ENCODE data around the gene FAM163B. TPM values are rescaled to one million over a fixed set of nuclear protein-coding genes. Genes with fewer than 3 reads are reported as not detected.

Gene FAM163B
- total RNA-seq, 2 donors from 2014 or later = 0.78 TPM; not detected in 1

GRCh38 chr9:133554729-133555128 lies 54.5 kb downstream of the FAM163B start:
- intact Hi-C loops (cut with DNase I) = no loop called here
- TF ChIP-seq, protein P1, sequence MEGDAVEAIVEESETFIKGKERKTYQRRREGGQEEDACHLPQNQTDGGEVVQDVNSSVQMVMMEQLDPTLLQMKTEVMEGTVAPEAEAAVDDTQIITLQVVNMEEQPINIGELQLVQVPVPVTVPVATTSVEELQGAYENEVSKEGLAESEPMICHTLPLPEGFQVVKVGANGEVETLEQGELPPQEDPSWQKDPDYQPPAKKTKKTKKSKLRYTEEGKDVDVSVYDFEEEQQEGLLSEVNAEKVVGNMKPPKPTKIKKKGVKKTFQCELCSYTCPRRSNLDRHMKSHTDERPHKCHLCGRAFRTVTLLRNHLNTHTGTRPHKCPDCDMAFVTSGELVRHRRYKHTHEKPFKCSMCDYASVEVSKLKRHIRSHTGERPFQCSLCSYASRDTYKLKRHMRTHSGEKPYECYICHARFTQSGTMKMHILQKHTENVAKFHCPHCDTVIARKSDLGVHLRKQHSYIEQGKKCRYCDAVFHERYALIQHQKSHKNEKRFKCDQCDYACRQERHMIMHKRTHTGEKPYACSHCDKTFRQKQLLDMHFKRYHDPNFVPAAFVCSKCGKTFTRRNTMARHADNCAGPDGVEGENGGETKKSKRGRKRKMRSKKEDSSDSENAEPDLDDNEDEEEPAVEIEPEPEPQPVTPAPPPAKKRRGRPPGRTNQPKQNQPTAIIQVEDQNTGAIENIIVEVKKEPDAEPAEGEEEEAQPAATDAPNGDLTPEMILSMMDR (IDR thresholded peaks at IDR 0.05) = no peak
- TF ChIP-seq POLR2A (IDR thresholded peaks at IDR 0.05) = no peak
- Histone ChIP-seq H3K27ac (no peak overlapping the region), H3K27me3 (no peaks in the 10 kb centered on the region), H3K36me3 (replicated peaks in 1 of 2; ENCODE audit: insufficient read depth in 1 of 2, low read depth in 2 of 2) (no peaks in the 10 kb centered on the region), H3K9me3 (no peaks in the 10 kb centered on the region), H3K4me3 (no peak overlapping the region), H3K4me1 (no peaks in the 10 kb centered on the region)
- WGBS, 2 donors = 90 to 92% methylated on average over 4 to 8 of the region's 8 CpGs
- no peak for DNase-seq
- no peak for ATAC-seq

DNA sequence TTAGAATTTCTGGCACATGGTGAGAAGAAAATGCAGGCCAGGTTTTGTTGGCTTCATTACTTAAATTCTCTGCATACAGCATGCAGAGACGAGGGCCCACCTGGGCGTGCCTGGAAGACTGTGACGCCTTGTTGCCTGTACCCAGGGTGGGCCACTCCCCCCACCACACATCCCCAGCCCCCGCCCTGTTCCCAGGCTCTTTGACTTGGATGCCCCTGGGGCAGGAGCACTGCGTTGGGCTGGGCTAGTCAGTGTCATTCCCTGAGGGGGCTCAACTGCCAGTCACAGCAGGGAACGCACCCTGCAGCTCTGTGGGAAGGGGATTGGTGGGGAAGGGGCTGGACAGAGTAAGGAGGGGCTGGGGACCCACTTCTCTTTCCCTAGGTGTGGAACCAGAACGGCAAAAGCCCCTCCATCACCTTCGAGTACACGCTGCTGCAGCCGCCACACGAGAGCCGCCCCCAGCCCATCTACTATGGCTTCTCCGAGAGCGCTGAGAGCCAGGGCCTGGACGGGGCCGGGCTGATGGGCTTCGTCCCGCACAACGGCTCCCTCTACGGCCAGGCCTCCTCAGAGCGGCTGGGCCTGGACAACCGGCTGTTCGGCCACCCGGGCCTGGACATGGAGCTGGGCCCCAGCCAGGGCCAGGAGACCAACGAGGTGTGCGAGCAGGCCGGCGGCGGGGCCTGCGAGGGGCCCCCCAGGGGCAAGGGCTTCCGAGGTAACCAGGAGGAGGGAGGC lies 55.0 kb downstream of the FAM163B start:
- intact Hi-C loops (cut with DNase I) = no loop called here
- no peak for ATAC-seq
- Histone ChIP-seq H3K27me3 (no peaks in the 10 kb centered on the region), H3K4me3 (no peak overlapping the region), H3K27ac (no peak overlapping the region), H3K36me3 (replicated peaks in 1 of 2; ENCODE audit: insufficient read depth in 1 of 2, low read depth in 2 of 2) (no peaks in the 10 kb centered on the region), H3K4me1 (no peaks in the 10 kb centered on the region), H3K9me3 (no peaks in the 10 kb centered on the region)
- no peak for TF ChIP-seq POLR2A (IDR thresholded peaks at IDR 0.05)
- TF ChIP-seq, protein P1 (IDR thresholded peaks at IDR 0.05) = no peak
- 86 to 89% methylated on average over 10 to 15 of the region's 31 CpGs for WGBS, 2 donors
- DNase-seq = no peak

DNA sequence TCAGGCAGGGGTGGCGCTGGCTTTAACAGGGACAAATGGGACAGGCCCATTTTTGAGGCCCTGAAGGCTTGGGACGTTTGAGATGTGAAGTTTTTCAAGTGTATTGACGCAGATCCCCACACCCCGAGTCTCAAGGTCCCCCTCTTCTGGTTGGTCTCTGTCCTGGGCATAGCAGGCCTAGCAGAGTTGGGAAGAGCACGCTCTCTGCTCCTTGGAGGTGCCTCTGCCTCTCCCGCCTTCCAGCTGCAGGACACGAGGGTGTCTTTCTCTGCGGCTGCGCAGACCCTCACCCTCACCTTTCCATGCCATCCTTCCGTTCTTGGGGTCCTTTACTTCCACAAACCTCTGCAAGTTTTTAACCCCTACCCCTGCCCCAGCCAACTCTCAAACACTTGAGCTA lies 56.1 kb downstream of the FAM163B start:
- 78 to 86% methylated on average over 10 of the region's 10 CpGs for WGBS, 2 donors
- Histone ChIP-seq H3K4me1 (no peaks in the 10 kb centered on the region), H3K27me3 (no peaks in the 10 kb centered on the region), H3K9me3 (no peaks in the 10 kb centered on the region), H3K4me3 (no peak overlapping the region), H3K36me3 (replicated peaks in 1 of 2; ENCODE audit: insufficient read depth in 1 of 2, low read depth in 2 of 2) (no peaks in the 10 kb centered on the region), H3K27ac (no peak overlapping the region)
- ATAC-seq (no peak), DNase-seq (no peak)
- TF ChIP-seq, protein P1 (IDR thresholded peaks at IDR 0.05) = no peak
- no peak for TF ChIP-seq POLR2A (IDR thresholded peaks at IDR 0.05)
- intact Hi-C loops (cut with DNase I) = no loop called here

DNA sequence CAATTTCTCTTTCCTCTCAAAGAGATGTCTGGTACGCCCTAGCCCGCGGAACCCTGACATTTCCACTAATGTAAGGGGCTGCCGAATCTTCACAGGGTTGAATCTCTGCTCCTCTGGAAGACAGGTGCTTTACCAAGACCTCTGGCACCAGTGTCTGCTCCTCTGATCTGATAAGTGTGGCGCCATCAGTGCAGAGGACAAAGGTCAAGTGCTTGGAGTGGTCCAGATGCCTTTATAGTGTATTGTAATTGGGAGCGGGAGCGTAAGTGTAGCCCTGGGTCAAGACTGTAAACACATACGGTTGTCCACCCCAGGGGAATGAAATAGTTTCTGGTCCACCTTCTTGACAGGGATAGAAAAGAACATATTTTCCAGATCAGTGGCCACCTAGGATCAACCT lies 57.0 kb downstream of the FAM163B start:
- Histone ChIP-seq H3K9me3 (no peaks in the 10 kb centered on the region), H3K4me1 (no peaks in the 10 kb centered on the region), H3K36me3 (replicated peaks in 1 of 2; ENCODE audit: insufficient read depth in 1 of 2, low read depth in 2 of 2) (no peaks in the 10 kb centered on the region), H3K27ac (no peak overlapping the region), H3K27me3 (no peaks in the 10 kb centered on the region), H3K4me3 (no peak overlapping the region)
- intact Hi-C loops (cut with DNase I) = no loop called here
- WGBS, 2 donors = 81 to 82% methylated on average over 4 to 8 of the region's 8 CpGs
- ATAC-seq (no peak), DNase-seq (no peak)
- TF ChIP-seq, protein P1 (IDR thresholded peaks at IDR 0.05) = no peak
- TF ChIP-seq POLR2A (IDR thresholded peaks at IDR 0.05) = no peak

GRCh38 chr9:133551446-133551845 lies 57.7 kb downstream of the FAM163B start:
- no peaks in the 10 kb centered on the region for H3K9me3 ChIP-seq
- DNase-seq (no peak), ATAC-seq (no peak)
- intact Hi-C loops (cut with DNase I) = no loop called here
- no peaks in the 10 kb centered on the region for H3K36me3 ChIP-seq (replicated peaks in 1 of 2; ENCODE audit: insufficient read depth in 1 of 2, low read depth in 2 of 2)
- no peak overlapping the region for H3K27ac ChIP-seq
- TF ChIP-seq, protein P1 (IDR thresholded peaks at IDR 0.05) = no peak
- no peak for TF ChIP-seq POLR2A (IDR thresholded peaks at IDR 0.05)
- no peaks in the 10 kb centered on the region for H3K4me1 ChIP-seq
- no peak overlapping the region for H3K4me3 ChIP-seq
- H3K27me3 ChIP-seq = no peaks in the 10 kb centered on the region
- 81 to 83% methylated on average over 4 to 7 of the region's 7 CpGs for WGBS, 2 donors
